Measurements from ENCODE around the gene HSH2D.

The HSH2D gene

DNA sequence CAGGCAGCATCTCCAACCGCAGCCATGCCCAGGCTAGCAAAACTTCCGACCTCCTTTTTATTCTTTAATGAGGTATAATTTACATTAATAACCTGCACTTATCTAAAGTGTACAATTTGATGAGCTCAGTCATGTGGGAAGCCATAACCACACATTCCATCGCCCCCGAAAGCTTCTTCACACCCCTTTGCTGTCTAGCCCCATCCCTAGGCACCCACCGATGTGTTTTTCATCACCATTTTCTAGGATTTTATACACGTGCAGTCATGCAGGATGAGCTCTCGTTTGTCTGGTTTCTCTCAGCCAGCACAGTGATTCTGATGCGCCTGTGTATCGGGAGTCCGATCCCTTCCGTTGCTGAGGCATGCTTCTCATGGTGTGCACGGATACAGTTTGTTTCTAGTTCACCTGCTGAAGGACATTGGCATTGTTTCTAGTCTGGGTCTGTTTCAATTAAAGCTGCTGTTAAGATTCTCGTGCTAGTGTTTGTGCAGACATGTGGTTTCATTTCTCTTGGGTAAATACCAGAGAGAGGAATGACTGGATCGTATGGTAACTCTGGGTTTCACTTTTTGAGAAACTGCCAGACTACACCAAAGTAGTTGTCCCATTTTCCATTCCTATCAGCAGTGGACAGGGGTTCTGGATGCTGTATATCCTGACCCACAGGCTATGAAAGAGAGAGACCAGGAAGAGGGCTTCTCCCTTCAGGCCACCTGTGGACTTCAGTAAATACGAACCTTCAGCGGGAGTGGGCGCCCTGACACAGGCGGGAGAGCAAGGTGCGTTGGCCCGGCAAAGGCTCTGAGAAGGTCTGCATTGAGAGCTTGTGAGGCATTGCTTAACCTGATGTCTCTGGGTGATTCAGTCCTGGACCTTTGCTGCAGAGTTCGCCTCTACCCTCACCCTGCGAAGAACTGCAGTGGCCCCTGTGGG is 59.1 kb downstream of the HSH2D start:
- no peak overlapping the region for H3K4me3 ChIP-seq (ENCODE audit: low read depth, low read length)
- DNase-seq (ENCODE audit: low read depth): no peak
- TF ChIP-seq, protein P1, sequence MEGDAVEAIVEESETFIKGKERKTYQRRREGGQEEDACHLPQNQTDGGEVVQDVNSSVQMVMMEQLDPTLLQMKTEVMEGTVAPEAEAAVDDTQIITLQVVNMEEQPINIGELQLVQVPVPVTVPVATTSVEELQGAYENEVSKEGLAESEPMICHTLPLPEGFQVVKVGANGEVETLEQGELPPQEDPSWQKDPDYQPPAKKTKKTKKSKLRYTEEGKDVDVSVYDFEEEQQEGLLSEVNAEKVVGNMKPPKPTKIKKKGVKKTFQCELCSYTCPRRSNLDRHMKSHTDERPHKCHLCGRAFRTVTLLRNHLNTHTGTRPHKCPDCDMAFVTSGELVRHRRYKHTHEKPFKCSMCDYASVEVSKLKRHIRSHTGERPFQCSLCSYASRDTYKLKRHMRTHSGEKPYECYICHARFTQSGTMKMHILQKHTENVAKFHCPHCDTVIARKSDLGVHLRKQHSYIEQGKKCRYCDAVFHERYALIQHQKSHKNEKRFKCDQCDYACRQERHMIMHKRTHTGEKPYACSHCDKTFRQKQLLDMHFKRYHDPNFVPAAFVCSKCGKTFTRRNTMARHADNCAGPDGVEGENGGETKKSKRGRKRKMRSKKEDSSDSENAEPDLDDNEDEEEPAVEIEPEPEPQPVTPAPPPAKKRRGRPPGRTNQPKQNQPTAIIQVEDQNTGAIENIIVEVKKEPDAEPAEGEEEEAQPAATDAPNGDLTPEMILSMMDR (IDR thresholded peaks at IDR 0.05; ENCODE audit: low read depth, low read length): no peak
- TF ChIP-seq MAX (IDR thresholded peaks at IDR 0.05; ENCODE audit: low read depth, low read length) (no peak), POLR2A (IDR thresholded peaks at IDR 0.05; ENCODE audit: extremely low read depth, insufficient read length) (no peak), MYC (IDR thresholded peaks at IDR 0.05; ENCODE audit: low read depth, low read length) (no peak)

DNA sequence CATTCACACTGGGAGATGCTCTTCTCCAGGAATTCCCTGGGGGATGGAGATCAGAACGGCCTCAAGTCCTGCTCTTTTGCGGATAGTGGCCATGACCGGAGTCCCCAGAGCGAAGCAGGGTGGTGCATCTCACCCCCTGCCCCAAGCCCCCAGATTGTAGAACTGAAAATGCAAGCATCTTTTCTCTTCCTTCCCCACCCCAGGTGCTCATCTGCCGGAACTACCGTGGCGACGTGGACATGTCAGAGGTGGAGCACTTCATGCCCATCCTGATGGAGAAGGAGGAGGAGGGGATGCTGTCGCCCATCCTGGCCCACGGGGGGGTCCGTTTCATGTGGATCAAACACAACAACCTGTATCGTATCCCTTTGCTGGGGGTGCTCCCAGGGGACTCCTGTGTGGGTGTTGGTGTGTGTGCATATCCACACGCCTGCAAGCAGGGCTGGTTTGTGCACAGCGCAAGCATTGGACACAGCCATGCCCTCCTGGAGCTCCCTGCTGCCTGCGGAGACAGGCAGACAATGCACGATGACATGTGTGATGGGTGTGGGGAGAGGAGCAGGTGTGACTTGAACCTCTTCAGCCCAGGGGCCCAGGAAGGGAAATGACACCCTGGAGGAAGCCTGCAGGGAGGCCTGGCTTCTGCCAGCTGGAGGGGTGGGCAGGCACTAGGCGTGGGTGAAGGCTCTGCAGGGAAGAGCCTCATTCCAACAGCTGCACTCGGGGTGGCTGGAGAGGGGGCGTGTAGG is 59.9 kb downstream of the HSH2D start:
- TF ChIP-seq MYC (IDR thresholded peaks at IDR 0.05; ENCODE audit: low read depth, low read length) (no peak), POLR2A (IDR thresholded peaks at IDR 0.05; ENCODE audit: extremely low read depth, insufficient read length) (no peak), MAX (IDR thresholded peaks at IDR 0.05; ENCODE audit: low read depth, low read length) (no peak)
- TF ChIP-seq, protein P1 (IDR thresholded peaks at IDR 0.05; ENCODE audit: low read depth, low read length): no peak
- no peak overlapping the region for H3K4me3 ChIP-seq (ENCODE audit: low read depth, low read length)
- DNase-seq (ENCODE audit: low read depth): no peak

GRCh38 chr19:16204005-16204294 is 60.5 kb downstream of the HSH2D start:
- TF ChIP-seq MYC (IDR thresholded peaks at IDR 0.05; ENCODE audit: low read depth, low read length) (no peak), POLR2A (IDR thresholded peaks at IDR 0.05; ENCODE audit: extremely low read depth, insufficient read length) (no peak)
- TF ChIP-seq, protein P1 (IDR thresholded peaks at IDR 0.05; ENCODE audit: low read depth, low read length): no peak
- no peak overlapping the region for H3K4me3 ChIP-seq (ENCODE audit: low read depth, low read length)
- DNase-seq (ENCODE audit: low read depth): no peak

DNA sequence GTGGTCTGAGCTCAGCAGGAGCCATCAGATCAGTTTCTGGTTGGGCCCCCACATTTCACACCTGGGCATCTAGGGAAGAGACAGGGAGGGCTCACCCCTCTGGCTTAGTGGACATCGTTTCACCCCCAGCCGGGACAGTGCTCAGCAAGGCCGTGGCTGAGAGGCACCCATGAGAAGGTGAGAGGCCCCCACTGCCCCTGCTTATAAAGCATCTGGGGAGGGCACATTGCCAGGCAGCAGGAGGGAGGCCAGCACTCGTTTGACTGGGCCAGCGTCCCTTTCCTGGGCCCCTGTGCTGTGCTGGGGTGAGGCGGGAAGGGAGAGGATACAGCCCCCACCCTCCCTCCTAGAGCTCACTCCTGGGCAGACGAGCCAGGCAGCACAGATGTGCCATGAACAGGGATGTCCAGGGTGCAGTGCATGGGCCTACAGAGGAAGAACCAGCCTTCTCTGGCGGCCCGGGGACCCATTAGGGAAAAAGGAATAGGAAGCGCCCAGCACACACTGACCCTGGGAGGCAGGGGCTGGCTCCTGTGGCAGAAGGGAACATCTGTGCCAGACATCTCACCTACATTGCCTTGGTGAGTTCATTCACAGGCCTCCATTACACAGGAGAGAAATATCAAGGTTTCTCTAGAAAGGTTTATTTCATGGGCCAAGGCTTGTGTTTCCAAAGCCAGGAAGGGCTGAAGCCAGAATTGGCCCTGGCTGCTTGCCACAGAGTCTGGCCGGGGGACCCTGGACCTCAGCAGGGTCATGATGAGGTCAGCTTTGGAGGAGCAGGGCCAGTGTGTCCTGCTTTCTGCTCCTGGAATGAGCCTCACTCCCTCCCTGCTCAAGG is 61.9 kb downstream of the HSH2D start:
- no peak for DNase-seq (ENCODE audit: low read depth)
- TF ChIP-seq, protein P1 (IDR thresholded peaks at IDR 0.05; ENCODE audit: low read depth, low read length): no peak
- TF ChIP-seq MAX (IDR thresholded peaks at IDR 0.05; ENCODE audit: low read depth, low read length): no peak
- TF ChIP-seq POLR2A (IDR thresholded peaks at IDR 0.05; ENCODE audit: extremely low read depth, insufficient read length): no peak
- TF ChIP-seq MYC (IDR thresholded peaks at IDR 0.05; ENCODE audit: low read depth, low read length): no peak
- no peak overlapping the region for H3K4me3 ChIP-seq (ENCODE audit: low read depth, low read length)

DNA sequence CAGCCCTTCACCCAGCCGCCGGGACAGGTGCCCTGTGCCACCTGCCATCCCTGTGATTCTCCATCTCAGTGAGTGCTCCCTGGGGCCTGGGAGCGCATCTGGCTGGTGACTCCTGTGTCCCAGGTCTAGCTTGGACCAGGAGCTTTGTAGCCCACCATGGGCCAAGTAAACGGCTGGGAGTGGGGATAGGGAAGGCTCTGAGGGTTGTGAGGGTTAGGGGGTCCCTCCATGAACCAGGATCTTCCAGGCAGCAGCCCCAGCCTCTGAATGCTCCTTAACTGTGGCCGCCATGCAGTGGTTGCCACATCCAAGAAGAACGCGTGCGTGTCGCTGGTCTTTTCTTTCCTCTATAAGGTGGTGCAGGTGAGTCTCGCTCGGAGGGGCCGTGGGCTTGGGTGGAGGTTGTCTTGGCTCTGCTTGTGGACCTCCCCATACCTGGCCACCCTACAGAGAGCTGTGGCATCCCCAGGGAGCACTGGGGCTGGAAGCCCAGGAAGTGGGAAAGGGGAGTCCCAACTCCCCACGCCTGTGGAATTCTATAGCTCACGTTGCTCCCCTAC is 62.6 kb downstream of the HSH2D start:
- no peak for TF ChIP-seq MYC (IDR thresholded peaks at IDR 0.05; ENCODE audit: low read depth, low read length)
- TF ChIP-seq POLR2A (IDR thresholded peaks at IDR 0.05; ENCODE audit: extremely low read depth, insufficient read length): no peak
- TF ChIP-seq MAX (IDR thresholded peaks at IDR 0.05; ENCODE audit: low read depth, low read length): no peak
- no peak for DNase-seq (ENCODE audit: low read depth)

More for the DNA sequence above, 62.6 kb downstream of the HSH2D start:
- H3K4me3 ChIP-seq (ENCODE audit: low read depth, low read length): no peak overlapping the region

Measured in NB4 (cell line).